ENCODE measurements around the gene B4GALNT1.
A peak's percentile ranks its signal among the peaks of the same experiment; 100 is the strongest.
"Not testable (repeated sequence)": the region's sequence is repeated elsewhere in the genome, so short reads cannot be mapped to it uniquely, and the experiment has no call there.

Gene B4GALNT1

GRCh38 chr12:57621497-57622292 lies 11.3 kb downstream of the B4GALNT1 start:
- Histone ChIP-seq H3K4me3 (ENCODE audit: low read depth, low read length) (peak overlapping the region; percentile 40), H3K27me3 (replicated peaks) (peaks cover 38% of the 10 kb centered on the region), H3K27ac (no peak overlapping the region), H3K36me3 (replicated peaks) (no peaks in the 10 kb centered on the region)
- in situ Hi-C loops (cut with HindIII; ENCODE audit: low pct_ligation_motif_present, low sequenced_read_pairs): no loop called here
- peak; percentile 90 for TF ChIP-seq CTCF (IDR thresholded peaks at IDR 0.05; ENCODE audit: low read depth, low read length, missing control alignments)
- DNase-seq: no peak

GRCh38 chr12:57620936-57621496 lies 12.0 kb downstream of the B4GALNT1 start:
- no peak for TF ChIP-seq CTCF (IDR thresholded peaks at IDR 0.05; ENCODE audit: low read depth, low read length, missing control alignments)
- in situ Hi-C loops (cut with HindIII; ENCODE audit: low pct_ligation_motif_present, low sequenced_read_pairs): no loop called here

GRCh38 chr12:57620245-57620935 lies 12.6 kb downstream of the B4GALNT1 start:
- peaks cover 38% of the 10 kb centered on the region for H3K27me3 ChIP-seq (replicated peaks)
- no peak for TF ChIP-seq CTCF (IDR thresholded peaks at IDR 0.05; ENCODE audit: low read depth, low read length, missing control alignments)
- in situ Hi-C loops (cut with HindIII; ENCODE audit: low pct_ligation_motif_present, low sequenced_read_pairs): no loop called here

More at GRCh38 chr12:57620936-57621496, 12.0 kb downstream of the B4GALNT1 start:
- no peak for DNase-seq
- H3K36me3 ChIP-seq (replicated peaks): no peaks in the 10 kb centered on the region
- H3K4me3 ChIP-seq (ENCODE audit: low read depth, low read length): peak overlapping the region; percentile 40
- H3K27ac ChIP-seq: no peak overlapping the region
- peaks cover 38% of the 10 kb centered on the region for H3K27me3 ChIP-seq (replicated peaks)

GRCh38 chr12:57619434-57620244 lies 13.4 kb downstream of the B4GALNT1 start:
- TF ChIP-seq CTCF (IDR thresholded peaks at IDR 0.05; ENCODE audit: low read depth, low read length, missing control alignments): no peak
- Histone ChIP-seq H3K36me3 (replicated peaks) (no peaks in the 10 kb centered on the region), H3K27me3 (replicated peaks) (peaks cover 35% of the 10 kb centered on the region), H3K4me3 (ENCODE audit: low read depth, low read length) (no peak overlapping the region), H3K27ac (no peak overlapping the region)
- in situ Hi-C loops (cut with HindIII; ENCODE audit: low pct_ligation_motif_present, low sequenced_read_pairs): no loop called here
- DNase-seq: no peak

More at GRCh38 chr12:57620245-57620935, 12.6 kb downstream of the B4GALNT1 start:
- DNase-seq: no peak
- Histone ChIP-seq H3K36me3 (replicated peaks) (no peaks in the 10 kb centered on the region), H3K4me3 (ENCODE audit: low read depth, low read length) (no peak overlapping the region), H3K27ac (no peak overlapping the region)

- Histone ChIP-seq H3K36me3 (replicated peaks) (no peaks in the 10 kb centered on the region), H3K4me3 (ENCODE audit: low read depth, low read length) (no peak overlapping the region), H3K27ac (no peak overlapping the region), H3K27me3 (replicated peaks) (peaks cover 30% of the 10 kb centered on the region)
- no peak for DNase-seq
- in situ Hi-C loops (cut with HindIII; ENCODE audit: low pct_ligation_motif_present, low sequenced_read_pairs): no loop called here
- no peak for TF ChIP-seq CTCF (IDR thresholded peaks at IDR 0.05; ENCODE audit: low read depth, low read length, missing control alignments)
These were observed 14.0 kb downstream of the B4GALNT1 start for GRCh38 chr12:57618966-57619433.

GRCh38 chr12:57618431-57618830 lies 14.6 kb downstream of the B4GALNT1 start:
- H3K4me3 ChIP-seq (ENCODE audit: low read depth, low read length); in situ Hi-C loops (cut with HindIII; ENCODE audit: low pct_ligation_motif_present, low sequenced_read_pairs); H3K36me3 ChIP-seq (replicated peaks); DNase-seq; H3K27ac ChIP-seq: not testable (repeated sequence)
- peaks cover 30% of the 10 kb centered on the region for H3K27me3 ChIP-seq (replicated peaks)
